BJ (cell line): ENCODE results near the gene SIGMAR1. TPM values are rescaled to one million over a fixed set of nuclear protein-coding genes. Genes with fewer than 3 reads are reported as not detected.

Source experiments
- CTCF ChIA-PET: fragments of 350-600 bp; formaldehyde crosslinking; extraction: SDS; loops from one replicate; lab custom pipeline; 2021; ENCODE audit warnings: antibody characterized with exemption, inconsistent platforms; lab: Yijun Ruan, JAX
- POLR2A ChIA-PET: fragments of 300-600 bp; sonication (Branson Sonifier 250); formaldehyde crosslinking; extraction: SDS; loops from one replicate; lab custom pipeline; 2021; ENCODE audit warnings: antibody characterized with exemption; lab: Charles Lee
- DNase-seq: peaks from one replicate; pipeline ENCODE4 v3.0.0-alpha.2; 2011; ENCODE audit warnings: low read depth
- H3K27me3 ChIP-seq: 2 replicates; pipeline ENCODE4 v1.6.0; 2011; ENCODE audit warnings: low read length; ENCODE audit not compliant: control insufficient read depth, insufficient read depth
- H3K36me3 ChIP-seq: 2 replicates; pipeline ENCODE4 v1.5.1; 2011; ENCODE audit warnings: low read length; ENCODE audit not compliant: control insufficient read depth, insufficient read depth
- H3K4me3 ChIP-seq: 2 replicates; pipeline ENCODE4 v1.5.1; 2011; ENCODE audit warnings: low read depth, mild to moderate bottlenecking, control low read depth, low read length
- CTCF ChIP-seq: IDR thresholded peaks from 2 replicates; pipeline ENCODE4 v1.5.1; 2011; ENCODE audit warnings: low read depth, mild to moderate bottlenecking, control low read depth, inconsistent platforms, low read length, moderate library complexity; ENCODE audit not compliant: insufficient read depth
- polyA plus RNA-seq: library from polyadenylated mRNA; depleted of rRNA; stranded (reverse); fragments of >200 nt; gene quantifications from 2 replicates; pipeline ENCODE4 v1.2.3, GENCODE V29; 2011

The SIGMAR1 gene
- polyA plus RNA-seq, 1 experiment = 95.5 TPM

- DNase-seq = no peak
- no peaks in the 10 kb centered on the region for H3K27me3 ChIP-seq
- POLR2A ChIA-PET = no interaction called here
- H3K36me3 ChIP-seq = peaks cover 3% of the 10 kb centered on the region
- peak overlapping the region; percentile 70 for H3K4me3 ChIP-seq
- TF ChIP-seq CTCF = no peak
- CTCF ChIA-PET = interaction anchor here (1.1 to 5.9 kb wide), 6 partner anchors 9 to 91 kb away, joined by 4 to 112 read pairs (median 8); partner anchors contain the start of genes DCTN3 and SIGMAR1
Observed at GRCh38 chr9:34611251-34611810, 26.3 kb downstream of the SIGMAR1 start.

- POLR2A ChIA-PET = no interaction called here
- Histone ChIP-seq H3K4me3 (no peak overlapping the region), H3K27me3 (no peaks in the 10 kb centered on the region), H3K36me3 (no peaks in the 10 kb centered on the region; the same call in 1 of the 2 replicates)
- TF ChIP-seq CTCF = no peak
- CTCF ChIA-PET = interaction anchor here (1.1 to 5.9 kb wide), 6 partner anchors 8 to 92 kb away, joined by 4 to 112 read pairs (median 8); partner anchors contain the start of genes DCTN3 and SIGMAR1
- no peak for DNase-seq
Observed at GRCh38 chr9:34610434-34611206, 27.0 kb downstream of the SIGMAR1 start.

GRCh38 chr9:34607331-34607730, 30.3 kb downstream of the SIGMAR1 start:
- Histone ChIP-seq H3K36me3 (no peaks in the 10 kb centered on the region), H3K27me3 (peaks cover 4% of the 10 kb centered on the region), H3K4me3 (no peak overlapping the region)
- CTCF ChIA-PET = interaction anchor here (0.6 to 5.3 kb wide), 4 partner anchors 16 to 59 kb away, joined by 3 to 26 read pairs (median 3); no protein-coding TSS in a partner anchor
- no peak for DNase-seq
- TF ChIP-seq CTCF = no peak
- POLR2A ChIA-PET = no interaction called here

GRCh38 chr9:34606905-34607304, 30.7 kb downstream of the SIGMAR1 start:
- ChIA-PET POLR2A (no interaction called here), CTCF (interaction anchor here (1.0 to 5.3 kb wide), 4 partner anchors 12 to 59 kb away, joined by 3 to 26 read pairs (median 3); no protein-coding TSS in a partner anchor)
- H3K4me3 ChIP-seq = no peak overlapping the region
- peaks cover 4% of the 10 kb centered on the region for H3K27me3 ChIP-seq
- DNase-seq = no peak
- no peaks in the 10 kb centered on the region for H3K36me3 ChIP-seq
- no peak for TF ChIP-seq CTCF

- ChIA-PET CTCF (interaction anchor here (0.8 to 5.3 kb wide), 5 partner anchors 11 to 202 kb away, joined by 3 to 37 read pairs (median 26); no protein-coding TSS in a partner anchor), POLR2A (no interaction called here)
- Histone ChIP-seq H3K4me3 (no peak overlapping the region), H3K27me3 (peaks cover 4% of the 10 kb centered on the region), H3K36me3 (no peaks in the 10 kb centered on the region)
- no peak for DNase-seq
- no peak for TF ChIP-seq CTCF
Observed at GRCh38 chr9:34606190-34606589, 31.4 kb downstream of the SIGMAR1 start.
